HG03460 (cell line): Measurements from ENCODE around the gene OR51A2.
"Not testable (repeated sequence)": the region's sequence is repeated elsewhere in the genome, so short reads cannot be mapped to it uniquely, and the experiment has no call there.

Experiments used
- ATAC-seq: cut with Tn5 transposase; IDR thresholded peaks from one replicate; pipeline ENCODE4 v1.9.1; 2021; ENCODE audit not compliant: unreplicated experiment

Gene OR51A2, protein sequence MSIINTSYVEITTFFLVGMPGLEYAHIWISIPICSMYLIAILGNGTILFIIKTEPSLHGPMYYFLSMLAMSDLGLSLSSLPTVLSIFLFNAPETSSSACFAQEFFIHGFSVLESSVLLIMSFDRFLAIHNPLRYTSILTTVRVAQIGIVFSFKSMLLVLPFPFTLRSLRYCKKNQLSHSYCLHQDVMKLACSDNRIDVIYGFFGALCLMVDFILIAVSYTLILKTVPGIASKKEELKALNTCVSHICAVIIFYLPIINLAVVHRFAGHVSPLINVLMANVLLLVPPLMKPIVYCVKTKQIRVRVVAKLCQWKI

DNA sequence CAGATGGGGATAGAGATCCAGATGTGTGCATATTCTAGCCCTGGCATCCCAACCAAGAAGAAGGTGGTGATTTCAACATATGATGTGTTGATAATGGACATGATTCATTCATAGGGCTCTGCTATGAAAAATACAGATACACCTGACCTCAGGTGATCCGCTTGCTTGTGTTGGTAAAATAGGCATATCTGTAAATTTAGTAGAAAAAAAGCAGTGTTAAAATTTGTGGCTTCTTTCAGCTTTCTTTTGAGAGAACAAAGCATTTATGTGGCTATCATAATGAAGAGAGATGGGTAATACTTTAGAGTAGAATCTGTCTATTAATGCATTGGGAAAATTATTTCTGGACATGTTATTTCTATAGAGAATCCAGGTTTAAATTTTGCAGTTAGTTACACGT lies at the start of gene OR51A2:
Gene OR51A2 (minus strand): TSS at position 101 of the 400 bp plus-strand sequence. CDS start 0 bp downstream, at position 101.
- ATAC-seq = not testable (repeated sequence)

DNA sequence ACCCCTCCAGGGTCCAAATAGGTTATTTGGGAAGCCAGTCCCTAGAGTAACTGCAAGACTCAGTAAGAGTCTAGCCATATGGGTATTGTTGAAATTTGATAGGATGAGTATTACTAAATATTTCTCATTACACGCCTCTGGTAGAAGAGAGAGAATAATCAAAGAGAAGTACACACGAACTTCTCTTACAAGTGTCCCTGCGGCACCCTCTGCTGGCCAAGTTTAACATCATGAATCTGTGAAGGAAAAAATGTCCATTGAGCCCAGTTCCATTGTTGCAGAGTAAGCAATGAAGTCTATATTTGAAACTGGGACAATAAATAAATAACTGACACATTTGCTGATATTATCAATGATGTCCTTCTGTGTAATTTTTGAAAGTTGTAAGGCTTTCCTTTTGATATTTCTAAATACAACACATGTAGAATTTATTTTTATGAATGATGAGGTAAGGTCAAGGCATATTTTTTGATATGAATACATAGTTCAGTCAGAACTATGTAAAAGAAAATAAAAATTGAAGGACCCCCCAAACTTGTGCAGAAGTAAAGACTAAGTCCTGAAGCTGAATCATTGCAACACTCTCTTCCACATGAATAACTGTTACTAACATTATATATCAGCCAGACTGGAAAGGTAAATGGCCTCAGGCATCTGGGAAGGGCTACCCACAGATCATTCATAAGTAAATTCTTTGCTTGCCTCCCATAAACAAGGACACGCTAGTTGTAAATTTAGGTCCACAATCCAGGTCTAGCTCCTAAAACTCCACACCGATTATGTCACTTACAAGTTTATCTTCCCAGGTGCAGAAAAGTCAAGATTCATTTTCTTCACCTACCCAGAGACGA lies 49.1 kb upstream of the OR51A2 start:
- no peak for ATAC-seq

DNA sequence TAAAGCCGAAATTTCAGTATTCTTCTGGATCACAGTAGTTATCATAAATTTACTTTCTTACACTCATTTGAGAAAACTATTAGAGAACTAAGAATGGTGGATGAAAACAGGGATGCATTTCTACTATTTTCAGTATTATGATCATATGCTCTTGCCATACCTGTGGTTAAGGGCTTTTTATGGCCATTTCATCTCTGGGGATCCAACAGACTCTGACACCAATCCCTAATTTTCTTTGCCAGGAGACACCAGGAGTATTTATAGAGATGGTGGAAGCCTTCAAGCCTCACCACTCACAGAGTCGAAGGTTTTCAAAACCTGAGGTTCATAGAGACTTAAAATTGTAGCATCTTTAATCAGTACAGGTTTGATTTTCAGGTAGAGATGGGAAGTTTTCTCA lies 39.0 kb upstream of the OR51A2 start, which contains the start of gene OR51L1:
Gene OR51L1 (plus strand): TSS at position 301 of the 400 bp plus-strand sequence. CDS start 4,132 bp downstream, outside the sequence.
- no peak for ATAC-seq

DNA sequence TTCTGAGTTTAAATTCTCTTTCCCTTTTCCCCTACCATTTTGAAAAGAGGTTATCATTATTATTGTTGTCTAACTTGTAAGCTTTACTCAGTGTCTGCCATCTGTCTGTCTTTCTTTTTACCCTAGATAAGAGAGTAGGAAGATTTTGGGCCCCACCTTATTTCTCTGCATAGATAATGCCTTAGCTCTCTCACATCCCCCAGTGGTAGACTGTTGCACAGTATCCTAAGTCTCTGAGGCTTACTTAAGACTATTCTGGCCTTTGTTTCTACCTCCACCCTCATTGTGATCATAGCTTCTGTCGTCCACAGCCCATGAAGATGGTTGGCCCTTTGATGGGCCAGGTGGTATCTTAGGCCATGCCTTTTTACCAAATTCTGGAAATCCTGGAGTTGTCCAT lies 35.5 kb upstream of the OR51A2 start:
- ATAC-seq = no peak

DNA sequence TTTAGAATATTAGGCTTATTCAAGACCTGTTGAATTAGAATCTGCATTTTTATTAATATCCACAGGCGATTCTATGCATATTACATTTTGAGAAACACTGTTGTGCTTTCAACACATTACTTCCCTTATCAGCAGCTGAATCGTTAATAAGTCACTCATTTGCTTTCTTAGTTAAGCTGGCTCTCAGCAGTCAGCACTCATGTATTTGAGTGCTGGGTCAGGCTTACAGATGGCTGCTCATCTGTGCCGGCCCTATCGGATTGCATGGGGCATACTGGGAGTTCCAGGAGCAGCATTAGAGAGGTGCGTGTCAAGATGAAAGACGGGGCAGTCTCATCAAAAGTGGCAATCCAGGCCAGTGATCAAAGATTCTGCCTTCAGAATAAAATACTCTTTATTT lies 28.3 kb upstream of the OR51A2 start:
- no peak for ATAC-seq

DNA sequence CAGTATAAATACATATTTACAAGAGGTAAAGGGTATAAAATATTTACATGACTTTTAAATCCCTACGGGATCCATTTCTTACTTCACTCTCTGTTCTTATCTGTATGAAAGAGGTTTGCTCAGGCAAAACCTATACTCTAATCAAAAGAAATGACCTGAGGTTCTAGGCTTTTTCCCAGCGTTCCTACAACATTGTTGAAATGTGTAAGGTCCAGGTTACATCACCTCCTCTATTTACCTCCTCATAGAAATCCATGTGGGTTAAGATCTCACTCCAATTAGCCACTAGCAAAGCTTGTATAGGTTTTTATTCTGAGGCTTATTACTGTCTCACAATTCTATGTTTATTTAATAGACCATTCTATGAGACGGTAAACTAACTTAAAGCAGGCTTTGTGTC lies 27.2 kb upstream of the OR51A2 start:
- no peak for ATAC-seq

DNA sequence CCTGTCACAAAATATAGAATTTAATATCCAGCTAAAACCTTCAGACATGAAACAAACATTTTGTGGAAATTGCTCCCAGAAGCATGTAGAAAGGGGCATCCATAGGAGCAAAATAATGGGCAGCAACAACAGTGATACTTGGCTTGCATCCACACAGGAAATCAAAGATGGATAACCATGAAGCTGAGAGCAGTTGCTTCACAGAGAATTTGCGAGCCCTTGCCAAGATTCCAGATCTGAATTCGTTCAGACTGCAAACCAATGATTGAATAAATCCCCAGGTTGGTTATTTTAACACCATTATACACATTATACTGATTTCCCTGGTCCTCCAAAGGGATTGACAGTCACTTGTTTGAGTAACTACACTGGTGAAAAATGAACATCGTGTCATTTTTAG lies 23.5 kb upstream of the OR51A2 start:
- ATAC-seq = no peak

DNA sequence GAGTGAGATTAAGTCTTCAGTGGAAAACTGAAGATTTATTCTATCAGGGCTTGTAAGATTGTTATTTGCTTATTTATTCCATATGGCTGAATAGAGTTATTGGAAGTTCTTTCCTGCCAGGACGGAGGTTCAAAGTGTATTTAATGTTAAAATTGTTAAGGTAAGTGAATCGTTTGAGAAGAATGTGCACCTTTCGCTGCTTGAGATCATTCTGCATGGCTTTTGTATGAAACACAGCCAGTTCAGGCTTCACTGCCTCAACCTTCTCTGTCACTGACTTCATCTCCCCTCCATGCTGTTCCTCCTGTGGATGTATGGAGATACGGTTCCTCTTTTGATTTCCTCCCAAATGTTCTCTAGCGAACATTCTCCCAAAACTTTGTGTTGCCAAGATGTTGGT lies 19.9 kb upstream of the OR51A2 start:
- ATAC-seq = no peak

DNA sequence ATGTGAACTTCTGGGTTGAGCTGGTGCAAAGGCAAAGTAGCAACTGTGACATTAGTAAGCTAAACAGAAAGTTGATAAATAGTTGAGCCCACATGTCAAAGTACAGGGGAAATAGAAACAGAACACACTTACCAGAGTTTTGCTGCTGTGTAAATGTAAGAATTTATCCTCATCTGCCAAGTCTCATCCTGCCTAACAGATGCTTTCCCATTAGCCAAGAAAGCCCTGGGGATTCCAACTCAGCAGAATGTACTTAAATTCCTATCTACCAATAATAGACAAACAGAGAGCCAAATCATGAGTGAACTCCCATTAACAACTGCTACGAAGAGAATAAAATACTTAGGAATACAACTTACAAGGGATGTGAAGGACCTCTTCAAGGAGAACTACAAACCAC lies 7.3 kb upstream of the OR51A2 start:
- ATAC-seq = no peak

DNA sequence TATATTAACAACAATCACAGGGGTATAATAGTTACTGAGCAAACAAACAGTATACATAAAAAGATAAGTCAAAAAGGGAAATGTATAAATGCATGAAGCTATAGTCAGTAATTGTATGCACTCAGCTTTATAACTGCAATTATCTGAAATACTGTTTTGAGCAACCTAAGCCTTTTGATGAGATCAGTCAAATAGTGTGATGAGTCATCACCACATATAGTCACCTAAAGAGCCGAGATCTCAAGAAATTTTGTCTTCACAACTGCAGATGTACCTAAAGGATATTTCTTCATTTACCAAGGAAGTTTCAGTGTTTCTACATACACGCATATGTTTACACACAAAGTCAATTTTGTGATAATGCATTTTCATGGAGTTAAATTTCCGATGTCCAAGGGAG lies 5.4 kb upstream of the OR51A2 start:
- no peak for ATAC-seq

DNA sequence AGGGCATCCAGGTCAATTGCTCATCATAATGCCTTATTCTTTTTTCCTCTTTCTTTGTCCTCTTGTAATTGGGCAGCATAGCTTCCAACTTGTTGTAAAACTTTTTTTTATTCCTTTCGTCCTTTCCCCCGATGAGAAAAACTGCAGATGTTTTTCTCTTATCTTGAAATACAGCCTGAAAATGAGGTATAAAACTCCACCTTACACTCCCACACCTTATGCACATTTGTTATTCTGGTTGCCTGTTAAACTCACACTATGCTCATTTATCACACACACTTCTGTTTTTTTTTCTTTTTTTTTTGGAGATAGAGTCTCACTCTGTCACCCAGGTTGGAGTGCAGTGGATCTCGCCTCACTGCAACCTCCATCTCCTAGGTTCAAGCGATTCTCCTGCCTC lies 1.9 kb upstream of the OR51A2 start:
- ATAC-seq = no peak

DNA sequence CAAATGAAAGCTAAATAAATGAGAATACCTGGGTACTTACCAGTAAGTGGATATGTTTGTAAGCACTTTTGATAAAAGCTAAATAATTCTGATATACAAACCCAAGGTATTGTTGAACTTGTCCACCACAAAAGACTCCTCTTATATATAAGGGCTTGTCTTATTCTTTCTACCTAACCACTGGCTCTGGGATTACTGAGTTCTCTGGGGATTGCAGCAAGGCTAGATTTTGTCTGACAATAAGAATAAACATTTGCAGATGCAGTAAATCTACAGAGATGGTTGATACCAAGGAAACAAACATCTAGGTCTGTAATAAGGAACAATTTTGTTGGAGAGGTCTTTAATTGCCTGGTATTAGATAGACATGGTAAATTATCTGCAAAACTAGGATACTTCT lies 8.0 kb downstream of the OR51A2 start, which contains the start of gene OR51A4:
Gene OR51A4 (minus strand): TSS at position 101 of the 400 bp plus-strand sequence. CDS start 505 bp downstream, outside the sequence.
- ATAC-seq = no peak

DNA sequence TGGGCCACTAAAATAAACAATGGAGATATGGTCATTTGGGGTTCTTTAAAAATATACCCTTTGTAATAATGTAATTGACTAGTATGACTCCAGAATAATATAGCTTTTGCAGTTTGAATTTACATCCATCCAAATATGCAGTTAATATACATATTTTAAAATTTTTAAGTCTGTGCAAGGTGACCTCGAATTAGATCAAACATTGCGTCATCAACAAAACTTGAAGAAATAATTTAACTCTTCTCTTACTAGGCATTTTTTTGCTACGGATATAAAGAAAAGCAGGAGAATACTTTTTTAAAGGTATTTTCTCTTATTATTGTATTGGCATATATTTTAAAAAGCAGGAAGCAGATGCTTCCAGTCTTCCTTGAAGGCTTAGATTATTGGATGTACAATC lies 18.8 kb downstream of the OR51A2 start:
- ATAC-seq = no peak

DNA sequence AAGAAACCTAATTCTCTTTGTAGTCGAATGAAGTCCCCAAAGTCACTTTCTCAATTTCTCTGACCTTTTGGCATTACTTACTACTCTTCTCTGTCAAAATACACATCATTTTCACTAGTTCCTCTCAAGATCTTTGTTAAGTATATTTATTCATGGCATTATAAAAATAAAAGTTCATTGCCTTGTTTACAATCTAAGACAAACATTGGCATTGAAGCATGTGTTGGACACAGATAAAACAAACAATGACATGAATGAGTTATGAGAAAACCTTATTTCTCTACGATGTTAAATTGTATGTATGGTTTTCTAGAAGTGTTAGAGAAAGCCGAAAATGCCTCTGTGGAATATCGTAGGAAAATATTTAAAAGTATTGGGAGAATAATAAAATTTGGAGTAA lies 22.8 kb downstream of the OR51A2 start:
- no peak for ATAC-seq

DNA sequence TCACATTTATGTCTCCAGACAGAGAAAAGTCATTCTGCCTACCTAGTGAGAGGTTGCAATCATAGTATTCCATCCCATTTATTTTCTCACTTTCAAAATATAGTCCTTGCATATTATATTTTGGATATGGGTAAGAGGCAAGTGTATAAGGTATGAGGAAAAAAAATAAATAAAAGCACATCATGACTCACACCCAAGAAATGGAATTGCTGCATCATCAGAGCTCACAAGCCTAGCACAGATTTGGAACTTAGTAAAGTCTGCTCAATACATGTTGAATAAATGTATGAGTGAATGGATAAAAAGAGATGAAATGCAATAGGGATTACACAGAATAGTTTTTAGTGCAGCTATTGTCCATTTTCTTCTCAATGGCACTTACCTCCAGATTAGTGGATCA lies 28.9 kb downstream of the OR51A2 start:
- no peak for ATAC-seq

DNA sequence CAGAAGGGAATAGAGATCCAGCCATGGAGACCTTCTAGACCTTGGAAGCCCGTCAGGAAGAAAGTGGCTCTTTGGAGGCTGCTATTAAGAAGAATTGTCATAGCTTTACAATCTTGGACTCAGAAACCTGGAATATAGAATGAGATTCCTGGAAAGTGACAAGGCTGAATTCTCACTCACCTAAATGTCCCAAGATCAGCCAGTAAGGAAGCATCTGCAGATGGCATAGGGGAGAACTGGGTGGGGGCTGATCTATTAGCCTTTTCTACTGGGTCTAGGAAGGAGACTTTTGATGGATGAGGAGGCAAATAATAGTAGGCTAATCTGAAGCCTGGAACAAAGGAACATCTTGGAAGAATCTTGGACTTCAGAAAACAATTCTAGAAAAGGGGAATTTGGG lies 31.3 kb downstream of the OR51A2 start, which contains the start of gene OR51G1:
Gene OR51G1 (minus strand): TSS at position 101 of the 400 bp plus-strand sequence. CDS start 0 bp downstream, at position 101.
- ATAC-seq = no peak

DNA sequence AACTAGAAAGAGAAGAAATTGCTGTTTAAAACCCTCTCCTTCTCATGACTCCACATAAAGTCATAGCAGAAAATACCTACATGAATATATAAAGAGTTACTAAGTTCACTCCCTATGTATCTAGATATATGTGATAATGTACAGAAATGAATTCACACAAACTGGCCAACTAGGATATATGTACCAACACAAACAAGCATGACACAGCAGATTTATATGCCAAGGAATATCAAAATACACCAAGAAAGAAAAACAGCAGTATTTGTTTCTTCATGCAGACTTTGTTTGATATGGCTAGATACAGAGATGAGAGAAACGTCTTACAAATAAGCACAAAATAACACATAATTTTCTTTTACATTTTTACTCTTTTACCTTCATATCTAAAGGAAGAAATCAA lies 33.2 kb downstream of the OR51A2 start:
- ATAC-seq = no peak

DNA sequence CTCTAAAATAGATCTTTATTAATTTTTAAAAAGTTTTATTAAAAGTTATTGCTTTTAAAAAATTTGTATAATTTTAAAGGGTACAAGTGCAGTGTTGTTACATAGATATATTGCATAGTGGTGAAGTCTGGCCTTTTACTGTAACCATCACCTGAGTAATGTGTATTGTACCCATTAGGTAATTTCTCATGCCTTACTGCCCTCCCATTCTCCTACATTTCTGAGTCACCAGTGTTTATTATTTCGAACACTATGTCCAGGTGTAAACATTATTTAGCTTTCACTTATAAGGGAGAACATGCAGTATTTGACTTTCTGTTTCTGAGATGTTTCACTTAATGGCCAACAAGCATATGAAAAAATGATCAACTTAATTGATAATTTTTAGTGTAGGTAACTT lies 33.7 kb downstream of the OR51A2 start:
- no peak for ATAC-seq

DNA sequence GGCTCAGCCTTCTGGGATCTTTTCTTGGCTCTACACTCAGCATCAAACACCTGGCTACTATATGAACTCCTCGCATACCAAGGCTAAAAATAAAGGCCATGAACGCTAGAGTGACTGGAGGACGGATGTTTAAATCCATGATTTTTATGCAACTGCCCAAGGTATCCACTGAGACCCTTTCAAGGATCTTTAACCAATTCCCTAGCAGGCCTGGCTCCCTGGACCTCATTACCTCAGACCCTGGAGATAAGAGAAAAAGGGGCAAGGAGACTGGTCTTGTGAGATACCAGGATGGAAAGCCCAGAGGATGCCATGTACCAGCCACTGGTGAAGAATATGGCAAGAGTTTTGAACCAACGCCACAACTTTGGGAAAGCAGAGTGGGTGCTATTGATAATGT lies 36.3 kb downstream of the OR51A2 start, which contains the start of gene OR51G2:
Gene OR51G2 (minus strand): TSS at position 101 of the 400 bp plus-strand sequence. CDS start 3,687 bp downstream, outside the sequence.
- ATAC-seq = no peak

DNA sequence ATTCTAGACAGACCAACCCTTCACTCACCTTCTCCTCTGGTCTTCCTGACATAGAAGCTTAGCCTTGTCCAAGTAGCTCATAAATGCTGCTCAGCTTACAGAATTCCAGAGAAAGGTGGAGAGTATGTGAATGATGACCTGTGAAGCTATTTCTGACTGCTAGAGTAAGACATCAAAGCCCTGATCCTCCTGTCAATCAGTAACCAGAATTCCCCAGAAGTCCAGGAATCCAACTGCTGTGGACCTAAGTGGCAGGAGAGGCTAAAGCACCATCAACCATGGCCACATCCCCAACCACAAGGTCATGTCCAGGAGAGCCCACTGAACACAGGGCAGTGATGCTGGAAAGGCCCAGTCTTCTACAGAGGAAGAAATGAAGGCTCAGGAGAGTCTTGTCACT lies 38.9 kb downstream of the OR51A2 start:
- ATAC-seq = no peak
